Stimulated activated CD8-positive, alpha-beta memory T cell treated with anti-CD3 and anti-CD28 coated beads, Interleukin-4, amount 100 ng/mL, for 4 hours (primary cell): Measurements from ENCODE around the gene SASH1.

ENCODE experiments used
- DNase-seq, 2 donors: peaks; one replicate each; pipeline ENCODE4 v3.0.0-alpha.2; 2020; ENCODE audit warnings: low read depth in 2 of 2, low spot score in 1 of 2

The SASH1 gene

DNA sequence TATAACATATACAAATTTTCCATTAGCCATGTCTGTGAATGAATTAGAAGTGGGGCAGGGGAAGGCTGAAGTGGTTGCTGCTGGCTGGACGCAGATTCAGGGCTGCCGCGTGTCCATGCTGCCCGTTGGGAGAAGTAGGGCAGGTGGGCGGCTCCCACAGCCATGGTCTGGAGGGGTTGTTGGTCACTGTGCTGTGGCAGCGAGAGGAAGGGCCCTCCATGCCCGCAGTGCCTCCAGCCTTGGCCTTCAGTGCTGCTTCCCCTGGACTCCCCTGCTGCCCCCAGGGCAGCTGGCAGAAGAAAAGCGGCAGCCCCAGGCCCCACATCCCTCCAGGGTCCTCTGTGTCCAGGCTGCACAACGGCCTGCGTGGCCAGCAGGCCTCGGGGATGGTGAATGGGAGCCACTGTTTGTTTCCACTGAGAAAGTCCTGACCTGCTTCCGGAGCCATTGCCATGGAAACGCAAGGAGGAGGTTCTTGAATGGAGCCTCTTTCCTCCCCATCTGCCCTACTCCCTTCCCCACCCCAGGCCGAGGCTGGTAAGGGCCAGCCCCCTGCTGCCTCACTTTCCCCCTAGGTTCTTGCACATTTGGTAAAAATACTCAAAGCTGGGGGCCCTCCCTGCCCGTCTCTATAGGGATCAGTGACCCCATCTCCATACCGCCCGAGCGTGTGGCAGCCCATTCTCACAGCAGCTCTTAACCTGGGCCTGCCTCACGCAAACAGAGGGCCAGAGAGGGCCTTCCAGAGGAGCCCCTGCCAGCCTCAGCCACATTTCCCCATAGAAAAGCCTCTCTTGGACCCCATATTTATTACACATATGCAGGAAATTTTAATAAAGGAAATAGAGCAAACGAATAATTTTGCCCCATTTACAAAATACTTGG, 113.3 kb downstream of the SASH1 start:
- DNase-seq, result no peak

DNA sequence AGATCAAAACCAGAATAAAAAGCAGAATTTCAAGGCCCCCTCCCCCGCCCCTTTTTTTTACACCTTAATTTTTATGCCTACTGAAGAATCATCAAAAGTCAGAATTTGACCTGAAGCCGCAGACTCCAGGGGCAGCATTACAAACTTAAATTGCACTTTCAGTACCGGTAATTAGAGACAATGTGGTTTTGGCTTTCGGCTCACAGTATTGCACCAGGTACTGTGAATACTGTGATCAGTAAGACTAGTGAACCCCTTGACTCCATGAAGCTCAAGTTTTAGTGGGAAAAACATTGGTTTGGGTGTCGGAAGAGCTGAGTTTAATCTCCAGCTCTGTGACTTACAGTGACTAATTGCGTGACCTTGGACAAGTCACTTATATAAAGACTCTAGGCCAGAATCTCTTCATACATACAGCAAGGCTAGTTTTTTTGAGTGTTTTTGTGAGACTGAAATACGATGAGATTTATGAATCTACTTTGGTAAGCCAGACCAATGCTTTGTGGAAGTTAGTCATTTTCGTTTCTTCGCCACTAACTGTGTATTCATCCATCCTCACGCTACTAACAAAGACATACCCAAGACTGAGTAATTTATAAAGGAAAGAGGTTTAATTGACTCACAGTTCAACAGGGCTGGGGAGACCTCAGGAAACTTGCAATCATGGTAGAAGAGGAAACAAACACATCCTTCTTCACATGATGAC, 114.7 kb downstream of the SASH1 start:
- DNase-seq, result no peak

DNA sequence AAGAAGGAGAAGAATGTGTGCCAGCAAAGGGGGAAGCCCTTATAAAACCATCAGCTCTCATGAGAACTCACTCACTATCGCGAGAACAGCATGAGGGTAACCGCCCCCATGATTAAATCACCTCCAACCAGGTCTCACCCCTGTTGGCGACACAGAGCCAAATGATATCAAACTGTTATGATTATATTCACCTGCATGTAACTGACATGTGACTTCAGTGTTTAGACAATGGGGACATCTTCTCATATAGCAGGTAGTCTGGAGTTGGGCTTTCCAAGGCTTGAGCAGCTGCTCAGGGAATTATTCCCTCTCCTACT, 115.2 kb downstream of the SASH1 start:
- no peak for DNase-seq

DNA sequence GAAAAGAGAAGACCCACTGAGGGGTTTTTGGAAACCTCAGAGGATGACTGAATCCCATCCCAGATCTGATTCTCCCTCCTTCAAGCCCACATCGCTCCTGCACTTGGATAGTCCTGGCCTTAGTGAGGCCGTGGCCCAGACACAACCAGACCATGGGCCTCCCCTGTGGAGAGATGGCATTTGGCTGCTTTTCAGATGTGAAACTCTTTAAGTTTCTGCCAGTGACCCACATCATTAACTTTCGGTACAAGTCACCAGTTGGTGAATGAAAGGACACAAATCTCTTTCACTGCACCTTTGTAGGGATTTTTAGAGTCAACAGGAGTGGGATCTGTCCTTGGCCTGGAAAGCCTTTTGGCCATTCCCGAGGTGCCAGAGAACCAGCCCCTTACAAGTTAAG, 116.6 kb downstream of the SASH1 start:
- no peak for DNase-seq

DNA sequence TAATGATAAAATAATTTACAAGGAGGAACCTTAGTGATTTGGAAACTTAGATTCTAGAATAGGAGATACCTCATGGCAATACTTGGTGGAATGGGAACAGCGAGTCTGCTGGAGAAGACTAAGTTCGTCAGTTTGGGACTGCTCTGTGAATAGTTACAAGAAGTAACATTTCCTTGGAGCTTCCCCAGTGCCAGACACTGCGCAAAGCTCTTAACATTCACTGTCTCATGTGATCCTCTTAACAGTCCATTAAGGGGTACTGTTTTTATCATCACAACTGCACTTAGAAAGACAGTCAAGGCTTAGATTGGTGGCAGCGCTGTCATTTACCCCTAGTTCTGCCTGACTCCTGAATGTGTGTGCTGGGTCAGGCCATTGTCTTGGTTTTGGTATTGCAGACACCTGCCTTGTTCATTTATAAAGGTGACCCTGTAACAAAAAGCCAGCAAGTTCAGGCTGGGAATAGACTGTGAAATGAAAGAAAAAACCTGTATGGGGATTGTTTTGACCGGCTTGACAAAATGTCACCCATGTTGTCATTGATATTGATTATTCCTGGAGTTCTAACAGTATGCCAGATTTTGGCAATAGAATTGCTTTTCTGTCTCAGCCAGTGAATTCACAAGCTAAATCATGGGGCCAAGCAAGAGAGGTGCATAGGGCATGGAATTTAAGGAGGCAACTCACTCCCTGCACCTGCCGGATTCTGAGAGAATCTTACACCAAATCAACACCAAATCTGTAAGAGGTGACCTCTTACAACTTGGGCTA, 118.4 kb downstream of the SASH1 start:
- no peak for DNase-seq

DNA sequence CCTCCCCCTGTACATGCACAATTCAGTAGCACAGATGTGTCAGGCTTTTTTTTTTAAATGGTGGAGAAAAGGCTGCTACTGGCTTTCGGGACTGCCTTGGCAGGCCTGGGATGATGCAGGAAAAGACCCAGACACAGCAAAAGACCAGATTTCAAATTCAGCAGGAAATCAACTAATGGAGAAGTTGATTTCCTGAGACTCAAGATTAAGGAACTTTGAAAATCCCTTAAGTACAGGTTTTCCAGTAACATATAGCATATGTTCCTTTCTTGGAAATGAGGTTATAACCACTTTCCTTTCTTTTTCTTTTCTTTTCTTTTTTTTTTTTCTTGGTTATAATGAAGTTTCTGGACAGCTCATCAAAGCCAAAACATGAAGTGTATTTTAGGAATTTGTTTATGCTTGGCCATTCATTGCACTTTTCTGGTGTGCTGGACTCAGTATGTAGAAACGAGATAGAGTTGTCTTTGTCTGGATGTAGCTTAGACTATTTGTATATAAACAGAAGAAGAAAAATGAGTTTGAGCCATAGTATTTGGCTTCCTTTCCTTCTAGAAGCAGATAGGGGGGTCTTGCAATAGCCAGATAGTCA, 119.4 kb downstream of the SASH1 start:
- DNase-seq, result no peak

DNA sequence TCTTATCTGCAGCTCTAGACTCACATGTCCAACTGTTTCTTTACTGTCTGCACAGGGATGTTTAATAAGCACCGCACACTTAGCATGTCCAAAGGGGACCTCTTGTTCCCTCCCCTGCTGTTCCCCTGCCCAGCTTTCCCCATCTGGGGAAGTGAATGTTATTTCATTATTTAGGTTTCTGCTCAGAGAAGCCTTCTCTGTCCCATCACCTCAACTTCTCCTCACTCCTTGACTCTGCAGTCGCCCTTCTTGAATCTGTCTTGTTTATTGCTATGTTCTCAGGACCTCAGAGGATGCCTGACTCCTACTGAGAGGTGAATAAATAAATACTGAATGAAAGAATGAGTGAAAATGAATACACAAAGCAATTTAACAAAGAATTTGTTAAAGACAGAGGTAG, 121.0 kb downstream of the SASH1 start:
- DNase-seq, result no peak

DNA sequence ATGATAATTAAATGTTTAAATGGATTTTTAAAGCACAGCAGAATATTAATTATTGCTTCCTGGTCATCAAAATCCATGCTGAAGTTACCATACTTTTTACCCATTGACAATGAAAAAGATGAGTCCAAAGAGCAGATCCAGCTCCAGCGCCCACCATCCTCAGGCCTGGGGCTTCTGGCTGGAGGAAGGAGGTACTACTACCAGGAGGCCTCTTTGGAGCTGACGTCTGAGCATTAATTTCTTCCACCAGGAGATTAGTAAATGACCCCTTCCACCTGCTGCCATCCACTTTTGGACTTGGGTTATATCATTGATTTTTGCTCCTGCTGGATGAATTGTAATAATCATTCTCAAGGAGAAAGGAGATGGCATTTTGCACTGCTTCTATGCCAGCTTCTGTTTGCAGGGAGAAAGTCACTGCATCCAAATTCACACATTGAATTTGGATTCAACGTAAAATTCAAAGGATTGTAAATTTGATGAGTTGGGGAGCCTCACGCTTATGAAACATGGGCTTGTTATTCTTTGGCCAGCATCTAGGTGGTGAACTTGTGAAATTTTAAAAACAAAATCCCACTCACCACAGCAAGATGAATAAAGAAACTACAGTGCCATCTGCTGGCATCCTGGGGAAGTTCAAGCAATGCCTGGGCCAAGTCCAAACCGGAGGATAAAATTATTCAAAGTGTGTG, 121.8 kb downstream of the SASH1 start:
- DNase-seq, result peak in 1 of 2 donors; percentile 16

DNA sequence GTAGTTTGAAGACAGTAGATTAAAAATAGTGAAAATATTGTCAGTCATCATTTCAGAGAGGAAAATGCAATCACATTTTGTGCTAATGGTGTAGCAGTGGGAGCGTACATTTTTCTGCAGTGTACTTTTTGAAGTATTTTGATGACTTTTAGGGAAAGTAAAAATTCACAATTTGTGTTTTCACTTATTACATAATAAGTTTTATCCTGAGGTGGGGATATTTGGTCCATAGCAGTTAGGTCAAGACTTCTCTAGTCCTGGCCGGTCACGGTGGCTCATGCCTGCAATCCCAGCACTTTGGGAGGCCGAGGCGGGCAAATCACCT, 122.3 kb downstream of the SASH1 start:
- DNase-seq, result no peak

DNA sequence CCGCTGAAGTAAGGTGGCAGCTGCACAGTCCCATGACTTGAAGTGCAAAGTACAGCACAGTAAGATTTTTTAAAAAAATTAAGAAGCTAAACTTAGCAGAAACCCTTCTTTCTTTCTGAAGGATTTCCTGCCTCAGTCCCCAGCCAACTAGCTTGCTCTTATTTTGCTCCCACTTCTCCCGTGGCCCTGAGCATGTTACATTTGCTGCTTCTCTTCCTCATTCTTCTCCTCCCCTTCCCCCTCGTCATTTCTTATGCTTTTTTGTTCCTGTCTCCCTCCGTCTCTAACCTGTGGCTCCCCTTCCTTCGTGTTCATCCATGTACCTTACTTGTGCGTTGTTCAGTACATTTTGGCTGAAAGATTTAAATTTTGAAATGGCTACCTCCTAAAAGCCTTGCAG, 123.0 kb downstream of the SASH1 start:
- DNase-seq, result no peak

DNA sequence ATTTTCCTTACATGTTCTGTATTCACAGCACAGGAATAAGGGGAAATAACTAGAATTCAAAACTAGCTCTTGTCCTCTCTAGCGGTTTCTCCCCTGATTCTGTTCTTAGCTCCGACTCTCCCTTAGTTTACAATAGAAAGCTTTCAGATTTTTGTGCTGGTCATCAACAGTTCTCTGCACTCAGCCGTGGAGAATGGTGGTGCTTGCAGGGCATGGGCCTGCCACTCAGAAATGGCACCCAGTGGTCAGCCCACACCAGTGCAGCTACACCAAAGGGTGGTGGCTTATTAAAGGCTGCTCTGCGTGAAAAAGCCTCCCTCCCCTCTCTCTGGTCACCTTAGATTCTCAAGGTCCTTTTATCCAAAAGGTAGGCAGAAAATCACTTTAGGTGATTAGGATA, 123.5 kb downstream of the SASH1 start:
- no peak for DNase-seq

DNA sequence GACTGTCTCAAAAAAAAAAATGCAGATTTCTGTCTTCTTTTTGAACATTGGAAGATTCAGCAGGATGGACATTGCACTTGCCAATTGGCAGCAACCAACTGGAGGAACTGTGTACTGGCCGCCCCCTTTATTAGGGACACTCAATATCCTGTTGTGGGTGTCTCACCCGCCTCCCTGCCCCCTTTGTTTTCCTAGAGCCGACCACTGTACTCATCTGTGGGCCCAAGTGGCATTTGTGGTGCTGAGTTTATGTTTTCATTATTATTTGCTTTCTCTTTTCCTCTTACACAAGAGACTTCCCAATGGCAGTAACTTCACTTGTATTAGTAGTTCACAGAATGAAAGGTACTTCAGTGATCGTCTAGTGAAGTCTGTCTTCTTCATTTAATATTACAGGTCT, 125.3 kb downstream of the SASH1 start:
- no peak for DNase-seq

DNA sequence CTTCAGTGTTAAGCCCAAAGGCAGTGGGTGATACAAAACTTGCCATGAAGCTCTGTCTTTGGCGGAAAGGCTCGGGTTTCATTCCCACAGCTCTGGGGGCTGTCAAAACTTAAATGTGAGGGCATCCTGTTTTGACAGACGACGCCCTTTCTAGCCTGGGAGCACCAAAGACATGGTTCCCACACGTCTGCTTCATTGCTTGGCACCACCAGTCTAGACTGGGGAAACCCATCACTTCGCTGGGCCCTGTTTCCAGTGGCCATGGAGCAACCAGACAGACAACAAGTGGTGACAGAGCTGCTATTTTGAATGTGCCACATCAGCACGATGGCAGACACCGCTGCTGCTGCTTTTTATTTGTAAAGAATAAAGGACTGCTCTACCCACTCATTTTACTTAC, 127.5 kb downstream of the SASH1 start:
- DNase-seq, result no peak

DNA sequence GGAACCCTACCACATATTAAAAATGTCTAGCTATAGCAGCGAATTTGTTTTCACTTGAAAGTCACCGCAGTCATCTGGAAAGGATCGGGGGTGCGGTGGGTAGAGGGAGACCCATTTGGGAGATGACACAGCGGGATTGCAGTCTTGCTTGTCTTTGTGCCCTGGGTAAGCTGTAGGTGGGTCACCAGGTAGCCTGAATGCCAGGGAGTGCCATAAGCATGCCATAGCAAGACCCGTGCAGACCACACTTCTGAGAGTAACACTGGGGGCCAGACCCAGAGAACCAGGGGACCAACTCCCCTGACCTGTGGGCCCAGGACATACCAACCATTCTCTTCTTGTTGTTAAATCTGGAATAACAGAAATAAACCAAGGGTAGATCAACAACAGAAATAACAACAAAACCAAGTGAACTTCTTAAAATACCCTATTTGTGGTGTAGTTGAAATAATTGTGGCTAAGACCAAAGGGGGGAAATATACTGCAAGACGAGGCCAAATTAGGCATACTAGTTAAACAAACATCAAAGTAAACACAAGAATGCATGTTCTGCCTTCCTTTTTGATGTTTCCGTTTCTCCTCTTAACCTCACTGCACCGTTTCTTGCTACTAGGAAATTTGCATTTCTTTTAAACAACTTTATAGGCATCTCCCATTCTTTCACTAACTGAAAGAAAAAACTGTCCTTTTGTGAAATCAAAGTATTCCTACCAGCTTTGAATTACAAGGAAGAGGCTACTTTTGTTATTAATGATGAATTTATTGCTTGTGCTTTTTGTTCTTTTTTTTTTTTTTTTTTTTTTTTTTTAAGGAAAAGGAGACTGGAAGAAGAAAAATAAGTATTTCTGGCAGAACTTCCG, 128.2 kb downstream of the SASH1 start:
- DNase-seq, result no peak

DNA sequence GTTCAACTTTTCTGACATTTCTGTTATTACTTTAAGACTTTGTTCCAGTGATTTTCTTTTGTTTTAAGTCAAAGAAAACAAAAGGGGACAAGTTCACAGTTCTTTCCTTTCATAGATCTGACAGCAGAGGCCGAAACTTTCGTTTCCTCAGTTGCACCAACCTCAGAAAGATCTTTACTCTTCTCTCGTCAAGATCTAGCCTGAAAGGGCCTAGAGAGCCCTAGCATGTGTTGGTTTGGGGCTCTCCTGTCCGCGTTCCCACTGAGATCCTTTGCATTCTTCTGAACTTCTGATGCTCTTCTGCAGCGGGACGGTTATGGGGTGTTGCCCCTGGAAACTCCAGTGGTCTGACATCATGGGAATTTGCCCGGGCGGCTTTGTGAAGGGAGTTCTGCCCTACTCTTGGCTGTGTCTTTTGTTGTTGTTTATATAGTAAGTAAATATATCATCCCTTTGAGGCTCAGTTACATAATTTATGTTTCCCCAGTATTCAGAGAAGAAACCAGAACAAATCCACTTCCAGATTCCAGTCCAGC, 129.1 kb downstream of the SASH1 start:
- no peak for DNase-seq

DNA sequence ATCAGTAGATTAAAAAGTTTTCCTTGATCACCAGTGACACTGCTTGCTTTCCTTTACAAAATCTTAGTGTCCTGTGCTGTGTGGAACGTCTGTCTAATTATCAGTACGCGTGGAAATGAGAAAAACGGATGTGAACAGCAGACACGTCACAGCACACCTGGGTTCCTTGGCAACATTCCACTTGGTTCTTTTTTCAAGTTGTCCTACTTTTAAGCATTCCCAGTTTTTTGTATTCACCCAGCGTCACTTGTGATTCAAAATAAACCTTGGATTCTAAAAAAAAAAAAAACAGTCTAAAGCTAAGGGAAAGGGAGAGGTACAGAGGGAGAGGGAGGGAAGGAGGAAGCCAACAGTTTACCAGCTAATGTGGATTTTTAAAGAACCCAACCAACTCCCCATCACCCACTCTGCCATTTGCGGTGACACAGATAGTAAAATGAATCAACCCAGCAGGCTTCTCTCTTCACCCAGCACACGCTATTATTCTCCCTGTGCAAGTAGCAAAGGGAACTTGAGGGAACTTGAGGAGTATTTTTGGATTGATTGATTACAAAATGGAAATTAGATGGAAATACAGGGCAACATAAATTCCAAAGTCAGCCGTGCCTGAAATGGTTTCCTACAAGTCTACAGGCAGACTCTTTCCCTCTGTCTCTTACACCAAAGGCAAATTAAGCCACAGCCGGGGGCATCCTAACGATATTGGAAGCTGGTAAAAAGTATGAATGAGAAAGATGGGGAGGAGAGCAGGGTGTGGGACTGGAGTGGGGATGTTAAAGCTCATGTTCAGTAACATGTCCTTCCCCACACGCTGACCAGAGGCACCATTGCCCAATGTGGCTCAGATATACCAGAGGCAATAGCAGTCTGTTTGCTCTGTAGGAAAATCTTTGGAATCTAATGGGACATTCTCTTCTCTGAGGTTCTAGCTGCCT, 129.8 kb downstream of the SASH1 start:
- no peak for DNase-seq

DNA sequence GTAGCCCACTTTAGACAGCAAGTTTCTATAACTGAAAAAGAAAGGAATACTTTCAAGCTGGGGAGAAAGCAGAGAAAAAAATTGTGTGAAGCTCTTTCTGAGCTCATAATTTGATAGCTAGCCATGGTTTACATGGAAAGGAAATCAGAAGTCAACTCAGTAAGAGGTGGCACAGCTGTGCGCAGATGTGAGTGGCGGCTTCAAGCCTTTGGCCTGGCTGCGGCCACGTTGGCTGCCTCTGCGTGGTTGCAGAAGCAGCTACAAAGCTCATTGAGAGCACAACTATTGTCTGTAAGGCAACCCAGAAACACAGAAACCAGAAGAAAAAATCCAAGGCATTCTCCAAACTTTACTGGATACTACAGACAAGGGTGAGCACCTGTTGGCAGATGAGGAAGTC, 136.9 kb downstream of the SASH1 start:
- DNase-seq, result no peak

DNA sequence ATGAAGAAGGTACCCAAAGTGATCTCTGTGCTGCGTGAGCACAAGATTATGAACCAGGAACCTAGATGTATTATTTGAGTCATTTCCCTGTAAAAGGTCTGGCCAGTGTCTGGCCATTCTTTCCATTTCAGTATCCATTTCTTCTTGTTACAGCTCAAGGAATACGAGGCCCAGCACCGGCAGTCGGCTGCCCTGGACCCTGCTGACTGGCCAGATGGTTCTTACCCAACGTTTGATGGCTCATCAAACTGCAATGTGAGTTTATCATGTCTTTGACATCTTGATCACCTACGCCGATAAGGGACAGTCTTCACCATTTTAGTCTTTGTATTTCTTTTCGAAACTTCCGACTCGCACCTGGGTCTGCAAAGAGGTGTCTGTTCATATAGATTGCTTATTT, 144.8 kb downstream of the SASH1 start:
- no peak for DNase-seq
